Measurements from ENCODE around the gene LRP1. TPM values are rescaled to one million over a fixed set of nuclear protein-coding genes. Genes with fewer than 3 reads are reported as not detected.

LRP1 gene
- total and polyA plus RNA-seq, 2 experiments from 2014 or later: 26.6 to 145 TPM

GRCh38 chr12:57143454-57143853 is 15.2 kb downstream of the LRP1 start (continued):
- TF ChIP-seq CTCF (conservative IDR thresholded peaks at IDR 0.05; ENCODE audit: low read depth in 2 of 2): no peak
- no peak for TF ChIP-seq ETS1 (IDR thresholded peaks at IDR 0.05)
- no peak for TF ChIP-seq EZH2 (IDR thresholded peaks at IDR 0.05; ENCODE audit: low read depth, unreplicated experiment)
- TF ChIP-seq STAT1 (IDR thresholded peaks at IDR 0.05; ENCODE audit: unreplicated experiment): no peak
- no peak for TF ChIP-seq REST (IDR thresholded peaks at IDR 0.05; ENCODE audit: unreplicated experiment)
- no peak for TF ChIP-seq ZNF114 (CRISPR knock-in tag; IDR thresholded peaks at IDR 0.05)
- TF ChIP-seq ZNF331 (CRISPR knock-in tag; IDR thresholded peaks at IDR 0.05; ENCODE audit: low read depth): no peak

- Histone ChIP-seq H3K4me3 (no peak overlapping the region), H2AFZ (no peak overlapping the region), H4K20me1 (replicated peaks; ENCODE audit: insufficient read depth) (peaks cover 11% of the 10 kb centered on the region), H3K27me3 (ENCODE audit: insufficient read depth) (no peaks in the 10 kb centered on the region), H3K27ac (ENCODE audit: low read depth) (no peak overlapping the region), H3K4me2 (no peak overlapping the region), H3K79me2 (replicated peaks; ENCODE audit: insufficient read depth) (peaks cover 9% of the 10 kb centered on the region), H3F3A (replicated peaks; ENCODE audit: low read depth) (0 out of 2 replicates have a peak, but pooled peaks cover 3% of the 10 kb centered on the region), H3K36me3 (ENCODE audit: insufficient read depth) (peaks cover 14% of the 10 kb centered on the region), H3K4me1 (ENCODE audit: insufficient read depth) (no peaks in the 10 kb centered on the region), H3K9me2 (ENCODE audit: insufficient read depth) (no peaks in the 10 kb centered on the region)
- no peaks in the 10 kb centered on the region for H3K9me3 Mint-ChIP-seq
- H3K27ac Mint-ChIP-seq: no peak overlapping the region
- H3K4me3 Mint-ChIP-seq: no peak overlapping the region
- peaks cover 28% of the 10 kb centered on the region for H3K4me1 Mint-ChIP-seq
- H3K36me3 Mint-ChIP-seq (ENCODE audit: low read depth): peaks cover 94% of the 10 kb centered on the region
- no peak for DNase-seq (ENCODE audit: low spot score)
- no peak for ATAC-seq
- H3K27me3 Mint-ChIP-seq (ENCODE audit: insufficient read depth, low read depth, poor library complexity): peaks cover 8% of the 10 kb centered on the region
- no peak for TF ChIP-seq ZNF331 (CRISPR knock-in tag; IDR thresholded peaks at IDR 0.05; ENCODE audit: low read depth)
- TF ChIP-seq CREB1 (CRISPR knock-in tag; IDR thresholded peaks at IDR 0.05; ENCODE audit: low read depth): no peak
- TF ChIP-seq ZNF462 (CRISPR knock-in tag; IDR thresholded peaks at IDR 0.05): no peak
- no peak for TF ChIP-seq STAT1 (IDR thresholded peaks at IDR 0.05; ENCODE audit: unreplicated experiment)
- no peak for TF ChIP-seq JUNB (IDR thresholded peaks at IDR 0.05; ENCODE audit: unreplicated experiment)
These were observed 17.3 kb downstream of the LRP1 start for GRCh38 chr12:57145460-57146059.
